Keratinocyte (primary cell): ENCODE measurements around the gene EEF1A2. TPM values are rescaled to one million over a fixed set of nuclear protein-coding genes. Genes with fewer than 3 reads are reported as not detected.

Experiments
- DNase-seq: peaks from one replicate; pipeline ENCODE4 v3.0.0-alpha.2; 2011; ENCODE audit warnings: low read depth, missing footprints, low spot score
- FAIRE-seq: peaks from 2 replicates; lab custom pipeline; 2011; peaks lifted over from hg19 to GRCh38; lab: Jason Lieb, UNC
- H2AFZ ChIP-seq: 2 replicates; pipeline ENCODE4 v1.6.0; 2012; ENCODE audit warnings: low read length, control low read depth, inconsistent platforms; ENCODE audit not compliant: control insufficient read depth
- H3K27ac ChIP-seq: 2 replicates; pipeline ENCODE4 v1.5.1; 2011; ENCODE audit warnings: low read length; ENCODE audit not compliant: control insufficient read depth, insufficient read depth
- H3K27me3 ChIP-seq: 3 replicates; pipeline ENCODE4 v1.6.0; 2011; ENCODE audit warnings: low read length; ENCODE audit not compliant: control insufficient read depth, insufficient read depth; ENCODE audit errors: extremely low read depth
- H3K36me3 ChIP-seq, 2 experiments: 2 replicates in 1 of 2; 3 replicates in 1 of 2; pipeline ENCODE4 v1.5.1; 2011; ENCODE audit warnings: low read length in 2 of 2, mild to moderate bottlenecking in 1 of 2; ENCODE audit not compliant: control insufficient read depth in 2 of 2, insufficient read depth in 2 of 2; ENCODE audit errors: extremely low read depth in 1 of 2
- H3K4me1 ChIP-seq: 3 replicates; pipeline ENCODE4 v1.5.1; 2011; ENCODE audit warnings: low read length; ENCODE audit not compliant: control insufficient read depth, insufficient read depth; ENCODE audit errors: extremely low read depth
- H3K4me2 ChIP-seq: 3 replicates; pipeline ENCODE4 v1.6.0; 2011; ENCODE audit warnings: low read depth, low read length; ENCODE audit not compliant: control insufficient read depth, insufficient read depth; ENCODE audit errors: extremely low read depth
- H3K4me3 ChIP-seq, 3 experiments: fragments of 200-600 bp in 1 of 3; sonication (generic) in 1 of 3; 2 replicates in 2 of 3; 3 replicates in 1 of 3; pipeline ENCODE4 v1.5.1; 2011 to 2016; ENCODE audit warnings: low read length in 3 of 3, mild to moderate bottlenecking in 3 of 3, control low read depth in 2 of 3, inconsistent platforms in 1 of 3, low read depth in 1 of 3, mixed read lengths in 1 of 3, mixed run types in 1 of 3, moderate library complexity in 1 of 3; ENCODE audit not compliant: control insufficient read depth in 2 of 3, insufficient read depth in 2 of 3; ENCODE audit errors: extremely low read depth in 1 of 3
- H3K79me2 ChIP-seq: 2 replicates; pipeline ENCODE4 v1.6.0; 2012; ENCODE audit warnings: low read length; ENCODE audit not compliant: control insufficient read depth, insufficient read depth
- H3K9ac ChIP-seq: 3 replicates; pipeline ENCODE4 v1.6.0; 2011; ENCODE audit warnings: low read length; ENCODE audit not compliant: control insufficient read depth, insufficient read depth; ENCODE audit errors: extremely low read depth
- H3K9me1 ChIP-seq: 3 replicates; pipeline ENCODE4 v1.6.0; 2011; ENCODE audit warnings: low read length; ENCODE audit not compliant: control insufficient read depth, insufficient read depth; ENCODE audit errors: extremely low read depth
- H3K9me3 ChIP-seq: 2 replicates; pipeline ENCODE4 v1.5.1; 2012; ENCODE audit warnings: low read depth, low read length; ENCODE audit not compliant: control insufficient read depth
- H4K20me1 ChIP-seq: 3 replicates; pipeline ENCODE4 v1.6.0; 2011; ENCODE audit warnings: low read length; ENCODE audit not compliant: control insufficient read depth, insufficient read depth; ENCODE audit errors: extremely low read depth
- EZH2 ChIP-seq: IDR thresholded peaks from one replicate; pipeline ENCODE4 v1.6.1; 2012; ENCODE audit warnings: inconsistent platforms, mild to moderate bottlenecking, low read length, moderate library complexity
- dilution Hi-C: fragments of 300-500 bp; cut with MboI; formaldehyde crosslinking; loops from one replicate; pipeline ENCODE4 v1.7.0; 2020; ENCODE audit warnings: low sequenced_read_pairs; ENCODE audit not compliant: extremely low pct_ligation_motif_present
- polyA plus RNA-seq, 5 experiments: library from polyadenylated mRNA; depleted of rRNA in 3 of 5; stranded (reverse) in 3 of 5; stranded (forward) in 1 of 5; unstranded in 1 of 5; fragments of >200 nt; gene quantifications; 1 replicate in 1 of 5; 2 replicates in 3 of 5; 3 replicates in 1 of 5; pipeline versions ENCODE4 v1.2.1 to v1.2.3, GENCODE V29; 2011 to 2012; ENCODE audit warnings: missing spikeins in 2 of 5, low read depth in 1 of 5, low replicate concordance in 1 of 5
- TF ChIP-seq, protein P1 (sequence below), 3 experiments: IDR thresholded peaks in 1 of 3; conservative IDR thresholded peaks in 1 of 3; optimal IDR thresholded peaks in 1 of 3; 2 replicates in 2 of 3; 3 replicates in 1 of 3; pipeline versions ENCODE3 to v1.5.1; 2011; ENCODE audit warnings: low read length in 3 of 3, mild to moderate bottlenecking in 3 of 3, moderate library complexity in 2 of 3, control low read depth in 1 of 3, inconsistent platforms in 1 of 3; ENCODE audit not compliant: insufficient read depth in 2 of 3; ENCODE audit errors: extremely low read depth in 1 of 3

EEF1A2 gene
- polyA plus RNA-seq, 1 donor (not counting 4 experiments of a cell fraction or from before 2014, with no cell fraction given) = 0.12 TPM

DNA sequence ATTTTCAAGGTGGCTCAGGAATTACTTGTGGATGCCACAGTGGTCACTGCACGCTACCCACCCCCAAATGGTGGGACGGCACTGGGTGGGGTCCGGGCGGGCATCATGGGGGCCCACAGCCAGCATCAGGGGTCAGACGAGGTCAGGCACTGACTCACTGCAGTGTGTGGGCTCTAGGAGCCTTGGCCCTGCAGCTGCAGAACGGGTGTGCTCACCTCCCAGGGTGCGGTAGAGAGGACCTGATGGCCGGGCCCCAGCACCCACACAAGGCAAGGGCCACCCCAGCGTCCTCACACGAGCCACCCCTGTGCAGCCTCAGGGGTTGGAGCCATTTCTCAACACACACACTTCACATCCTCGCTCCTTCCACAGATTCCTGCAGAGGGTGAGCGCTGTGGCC is 60.8 kb downstream of the EEF1A2 start:
- Histone ChIP-seq H2AFZ (no peak overlapping the region), H3K27ac (no peak overlapping the region), H3K36me3 (no peaks in the 10 kb centered on the region), H3K79me2 (no peaks in the 10 kb centered on the region), H3K9me1 (no peaks in the 10 kb centered on the region), H3K4me3 (no peak overlapping the region), H3K4me1 (no peaks in the 10 kb centered on the region), H3K4me2 (no peak overlapping the region), H4K20me1 (no peaks in the 10 kb centered on the region), H3K9me3 (no peaks in the 10 kb centered on the region), H3K9ac (no peak overlapping the region), H3K27me3 (no peaks in the 10 kb centered on the region)
- no peak for TF ChIP-seq EZH2
- TF ChIP-seq, protein P1, sequence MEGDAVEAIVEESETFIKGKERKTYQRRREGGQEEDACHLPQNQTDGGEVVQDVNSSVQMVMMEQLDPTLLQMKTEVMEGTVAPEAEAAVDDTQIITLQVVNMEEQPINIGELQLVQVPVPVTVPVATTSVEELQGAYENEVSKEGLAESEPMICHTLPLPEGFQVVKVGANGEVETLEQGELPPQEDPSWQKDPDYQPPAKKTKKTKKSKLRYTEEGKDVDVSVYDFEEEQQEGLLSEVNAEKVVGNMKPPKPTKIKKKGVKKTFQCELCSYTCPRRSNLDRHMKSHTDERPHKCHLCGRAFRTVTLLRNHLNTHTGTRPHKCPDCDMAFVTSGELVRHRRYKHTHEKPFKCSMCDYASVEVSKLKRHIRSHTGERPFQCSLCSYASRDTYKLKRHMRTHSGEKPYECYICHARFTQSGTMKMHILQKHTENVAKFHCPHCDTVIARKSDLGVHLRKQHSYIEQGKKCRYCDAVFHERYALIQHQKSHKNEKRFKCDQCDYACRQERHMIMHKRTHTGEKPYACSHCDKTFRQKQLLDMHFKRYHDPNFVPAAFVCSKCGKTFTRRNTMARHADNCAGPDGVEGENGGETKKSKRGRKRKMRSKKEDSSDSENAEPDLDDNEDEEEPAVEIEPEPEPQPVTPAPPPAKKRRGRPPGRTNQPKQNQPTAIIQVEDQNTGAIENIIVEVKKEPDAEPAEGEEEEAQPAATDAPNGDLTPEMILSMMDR (optimal IDR thresholded peaks at IDR 0.05 in 1 of 3, IDR thresholded peaks at IDR 0.05 in 1 of 3, conservative IDR thresholded peaks at IDR 0.05 in 1 of 3; ENCODE audit: extremely low read depth in 1 of 3, insufficient read depth in 2 of 3, low read length in 3 of 3) = no peak
- dilution Hi-C loops = no loop called here
- FAIRE-seq (no peak), DNase-seq (no peak)

Other genes starting within 250 kb of the EEF1A2 start
- not detected in 3 replicates for gene NKAIN4, start 244.6 kb downstream of the EEF1A2 start, polyA plus RNA-seq
- gene ARFGAP1, start 226.3 kb downstream of the EEF1A2 start, polyA plus RNA-seq = 31.5 to 48.6 TPM (median 32.2 TPM) in 3 replicates
- not detected in 3 replicates for gene COL20A1, start 205.9 kb downstream of the EEF1A2 start, polyA plus RNA-seq
- not detected in 3 replicates for gene CHRNA4, start 137.7 kb downstream of the EEF1A2 start, polyA plus RNA-seq
- gene KCNQ2, start 26.4 kb downstream of the EEF1A2 start, polyA plus RNA-seq = 0.12 TPM in 1 of 3 replicates, not detected in the others
- gene PPDPF, start 21.7 kb upstream of the EEF1A2 start, polyA plus RNA-seq = 8.8 to 68.4 TPM (median 16.4 TPM) in 3 replicates
- 28.5 to 38.9 TPM (median 37.0 TPM) in 3 replicates for gene PTK6, start 38.3 kb upstream of the EEF1A2 start, polyA plus RNA-seq
- gene SRMS, start 48.7 kb upstream of the EEF1A2 start, polyA plus RNA-seq = 0.10 to 0.32 TPM (median 0.14 TPM) in 3 replicates
- gene FNDC11, start 55.1 kb upstream of the EEF1A2 start, polyA plus RNA-seq = 0.48 to 0.84 TPM (median 0.55 TPM) in 3 replicates
- 14.8 to 29.0 TPM (median 24.3 TPM) in 3 replicates for gene HELZ2, start 75.2 kb upstream of the EEF1A2 start, polyA plus RNA-seq
- gene GMEB2, start 128.0 kb upstream of the EEF1A2 start, polyA plus RNA-seq = 5.1 to 8.4 TPM (median 6.2 TPM) in 3 replicates
- gene STMN3, start 154.3 kb upstream of the EEF1A2 start, polyA plus RNA-seq = 9.2 to 12.0 TPM (median 10.5 TPM) in 3 replicates
- gene RTEL1, start 159.2 kb upstream of the EEF1A2 start, polyA plus RNA-seq = 7.7 to 12.4 TPM (median 11.2 TPM) in 3 replicates
- 51.9 to 151 TPM (median 58.1 TPM) in 3 replicates for gene TNFRSF6B, start 197.6 kb upstream of the EEF1A2 start, polyA plus RNA-seq
- 29.7 to 37.4 TPM (median 30.4 TPM) in 3 replicates for gene ARFRP1, start 208.9 kb upstream of the EEF1A2 start, polyA plus RNA-seq
- 7.8 to 13.5 TPM (median 12.2 TPM) in 3 replicates for gene ZGPAT, start 209.0 kb upstream of the EEF1A2 start, polyA plus RNA-seq
- gene LIME1, start 237.6 kb upstream of the EEF1A2 start, polyA plus RNA-seq = 0.60 to 3.5 TPM (median 0.75 TPM) in 3 replicates
- 18.3 to 33.6 TPM (median 23.5 TPM) in 3 replicates for gene SLC2A4RG, start 240.7 kb upstream of the EEF1A2 start, polyA plus RNA-seq